Stimulated activated naive CD8-positive, alpha-beta T cell treated with anti-CD3 and anti-CD28 coated beads, Interleukin-15, Interleukin-2, amounts not matched to agents 100 ng/mL and 50 ng/mL, for 24 hours (primary cell): Measurements from ENCODE around the gene GALM.
"Not testable (repeated sequence)": the region's sequence is repeated elsewhere in the genome, so short reads cannot be mapped to it uniquely, and the experiment has no call there.

Experiments used
- H3K27ac Mint-ChIP-seq: one replicate; pipeline ENCODE4 v1.8.0; 2021; ENCODE audit warnings: mild to moderate bottlenecking, mixed read lengths
- H3K27me3 Mint-ChIP-seq: one replicate; pipeline ENCODE4 v1.8.0; 2021; ENCODE audit warnings: mixed read lengths
- H3K36me3 Mint-ChIP-seq: one replicate; pipeline ENCODE4 v1.8.0; 2021; ENCODE audit warnings: low read depth, mixed read lengths
- H3K4me1 Mint-ChIP-seq: one replicate; pipeline ENCODE4 v1.8.0; 2021; ENCODE audit warnings: low read depth, mixed read lengths
- H3K4me3 Mint-ChIP-seq: one replicate; pipeline ENCODE4 v1.8.0; 2021; ENCODE audit warnings: mild to moderate bottlenecking, mixed read lengths
- H3K9me3 Mint-ChIP-seq: one replicate; pipeline ENCODE4 v1.8.0; 2021; ENCODE audit warnings: mixed read lengths

The GALM gene

DNA sequence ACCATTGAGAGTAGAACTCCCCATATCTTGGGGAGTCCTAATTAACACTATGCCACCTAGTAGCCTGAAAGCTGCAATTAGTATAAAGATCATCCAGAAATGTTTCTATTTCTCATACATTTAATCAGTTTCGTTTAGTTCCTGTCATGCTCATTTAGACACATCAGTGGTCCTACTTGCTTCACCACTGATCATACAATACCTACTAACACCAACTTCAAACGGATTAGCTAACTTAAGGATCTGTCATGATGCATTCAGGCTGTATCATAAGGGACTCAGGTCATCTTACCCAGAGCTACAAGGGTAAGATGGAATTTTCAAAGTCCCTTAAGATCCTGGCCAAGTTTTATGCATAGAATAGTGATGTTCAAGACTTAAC lies 78.5 kb downstream of the GALM start:
- H3K4me3 Mint-ChIP-seq, result peak overlapping the region; percentile 5
- peaks cover 74% of the 10 kb centered on the region for H3K4me1 Mint-ChIP-seq
- H3K36me3 Mint-ChIP-seq, result peaks cover 84% of the 10 kb centered on the region
- H3K9me3 Mint-ChIP-seq, result no peaks in the 10 kb centered on the region
- no peaks in the 10 kb centered on the region for H3K27me3 Mint-ChIP-seq
- H3K27ac Mint-ChIP-seq, result peak overlapping the region; percentile 87

DNA sequence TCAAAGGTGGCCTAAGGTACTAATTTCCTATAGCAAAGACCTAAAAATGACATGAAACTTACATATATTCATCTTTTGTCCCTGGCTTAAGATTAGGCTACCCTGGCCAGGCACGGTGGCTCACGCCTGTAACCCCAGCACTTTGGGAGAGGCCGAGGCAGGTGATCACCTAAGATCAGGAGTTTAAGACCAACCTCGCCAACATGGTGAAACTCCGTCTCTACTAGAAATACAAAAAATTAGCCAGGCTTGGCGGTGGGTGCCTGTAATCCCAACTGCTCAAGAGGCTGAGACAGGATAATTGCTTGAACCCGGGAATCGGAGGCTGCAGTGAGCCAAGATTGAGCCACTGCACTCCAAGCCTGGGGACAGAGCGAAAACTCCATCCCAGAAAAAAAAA lies 79.4 kb downstream of the GALM start:
- H3K4me1 Mint-ChIP-seq, result peaks cover 80% of the 10 kb centered on the region
- peak overlapping the region; percentile 99 for H3K4me3 Mint-ChIP-seq
- peaks cover 88% of the 10 kb centered on the region for H3K36me3 Mint-ChIP-seq
- no peaks in the 10 kb centered on the region for H3K27me3 Mint-ChIP-seq
- H3K9me3 Mint-ChIP-seq, result no peaks in the 10 kb centered on the region
- peak overlapping the region; percentile 87 for H3K27ac Mint-ChIP-seq

DNA sequence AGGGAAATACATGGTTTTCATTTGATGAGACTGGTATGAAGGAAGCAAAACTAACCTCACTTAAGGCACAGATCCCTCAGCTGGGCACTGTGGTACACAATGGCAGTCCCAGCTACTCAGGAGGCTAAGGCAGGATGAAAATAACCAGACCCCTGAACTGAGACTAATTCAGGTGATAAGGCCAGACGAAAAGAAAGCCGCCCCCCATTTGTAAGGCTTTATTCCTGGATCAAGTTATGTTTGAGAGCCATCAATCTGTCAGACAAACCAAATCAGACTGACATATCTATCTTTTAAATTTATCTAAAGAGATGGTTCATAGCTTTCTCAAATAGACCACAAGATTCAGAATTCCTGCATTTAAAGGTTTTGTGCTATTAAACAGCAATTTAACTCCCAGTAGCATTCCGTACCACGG lies 81.1 kb downstream of the GALM start:
- Mint-ChIP-seq H3K36me3 (peaks cover 89% of the 10 kb centered on the region), H3K27ac (peak overlapping the region; percentile 87), H3K27me3 (peaks cover 3% of the 10 kb centered on the region), H3K4me1 (peaks cover 79% of the 10 kb centered on the region), H3K9me3 (no peaks in the 10 kb centered on the region), H3K4me3 (peak overlapping the region; percentile 99)

DNA sequence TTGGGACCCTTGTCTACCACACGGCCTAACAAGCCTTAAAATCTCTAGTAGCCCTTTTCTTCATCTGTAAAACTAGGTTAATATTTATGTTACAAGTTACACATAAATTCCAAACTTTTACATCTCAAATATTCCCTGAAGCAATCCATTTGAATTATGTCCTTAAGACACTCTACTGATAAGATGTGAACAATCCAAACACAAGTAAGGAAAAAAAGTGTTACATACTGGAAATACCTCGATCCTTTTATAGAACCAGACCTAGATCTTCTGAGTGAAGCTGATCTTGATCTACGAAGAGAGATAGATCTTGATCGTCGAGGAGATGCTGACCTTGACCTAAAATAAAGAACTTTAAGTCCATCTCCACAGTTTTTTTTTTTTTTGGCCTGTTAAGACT lies 81.9 kb downstream of the GALM start:
- H3K4me1 Mint-ChIP-seq, result peaks cover 81% of the 10 kb centered on the region
- H3K36me3 Mint-ChIP-seq, result peaks cover 82% of the 10 kb centered on the region
- H3K27ac Mint-ChIP-seq, result peak overlapping the region; percentile 87
- H3K9me3 Mint-ChIP-seq, result no peaks in the 10 kb centered on the region
- H3K27me3 Mint-ChIP-seq, result peaks cover 3% of the 10 kb centered on the region
- peak overlapping the region; percentile 99 for H3K4me3 Mint-ChIP-seq

DNA sequence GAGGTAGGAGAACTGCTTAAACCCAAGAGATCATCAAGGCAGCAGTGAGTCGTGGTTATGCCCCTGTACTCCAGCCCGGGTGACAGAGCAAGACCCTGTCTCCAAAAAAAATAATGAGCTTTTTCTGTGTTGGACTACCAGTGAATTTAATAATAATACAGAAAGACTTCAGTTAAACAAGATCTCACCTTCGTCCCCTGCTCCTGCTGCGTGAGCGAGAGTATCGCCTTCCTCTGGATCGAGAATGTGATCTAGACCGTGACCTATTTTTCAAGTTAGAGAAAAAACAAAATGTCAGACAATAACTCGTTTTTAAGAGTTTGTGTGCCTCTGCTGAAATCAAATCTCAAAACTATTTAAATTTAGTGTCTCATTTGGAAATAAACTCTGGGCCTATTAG lies 82.5 kb downstream of the GALM start:
- Mint-ChIP-seq H3K4me1 (peaks cover 80% of the 10 kb centered on the region), H3K27me3 (peaks cover 3% of the 10 kb centered on the region), H3K4me3 (peak overlapping the region; percentile 99), H3K27ac (peak overlapping the region; percentile 87), H3K36me3 (peaks cover 79% of the 10 kb centered on the region), H3K9me3 (no peaks in the 10 kb centered on the region)

DNA sequence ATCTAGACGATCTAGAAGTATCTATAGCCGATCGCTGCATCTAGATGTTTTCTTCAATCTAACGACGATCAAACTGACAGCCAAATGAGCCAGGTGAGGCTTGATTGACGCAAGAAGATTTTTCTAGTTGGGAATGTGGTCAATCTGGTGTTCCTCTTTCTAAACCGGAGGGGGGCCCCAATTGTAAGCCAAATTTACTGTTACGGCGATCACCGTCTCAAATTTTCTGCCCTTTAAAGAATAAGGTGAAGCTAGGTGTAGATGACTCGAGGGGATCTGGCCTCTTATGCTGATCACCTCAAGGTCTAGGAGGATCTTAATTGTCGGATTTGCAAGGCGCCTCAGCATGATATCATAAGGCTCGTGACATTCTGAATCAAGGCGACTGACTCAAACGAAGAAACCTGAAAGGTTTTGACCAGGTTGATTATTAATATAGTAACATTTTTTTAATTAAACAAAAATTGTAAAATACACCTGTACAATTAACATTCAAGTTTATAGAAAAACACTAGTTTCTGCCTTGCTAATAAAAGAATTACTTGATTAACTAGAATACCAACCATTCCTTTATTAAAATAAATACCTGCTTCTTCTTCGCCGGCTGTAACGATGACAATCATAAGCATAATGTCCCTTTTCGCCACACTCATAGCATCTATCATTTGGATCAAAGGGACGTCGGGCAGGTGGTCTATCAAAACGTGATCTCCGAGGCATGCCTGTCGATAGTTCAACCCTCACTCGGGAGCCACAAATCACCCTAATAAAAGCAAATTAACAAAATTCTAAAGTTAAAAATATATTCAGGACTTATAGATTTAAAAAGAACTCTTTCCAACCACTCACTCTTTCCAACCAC lies 83.3 kb downstream of the GALM start:
- peaks cover 71% of the 10 kb centered on the region for H3K36me3 Mint-ChIP-seq

DNA sequence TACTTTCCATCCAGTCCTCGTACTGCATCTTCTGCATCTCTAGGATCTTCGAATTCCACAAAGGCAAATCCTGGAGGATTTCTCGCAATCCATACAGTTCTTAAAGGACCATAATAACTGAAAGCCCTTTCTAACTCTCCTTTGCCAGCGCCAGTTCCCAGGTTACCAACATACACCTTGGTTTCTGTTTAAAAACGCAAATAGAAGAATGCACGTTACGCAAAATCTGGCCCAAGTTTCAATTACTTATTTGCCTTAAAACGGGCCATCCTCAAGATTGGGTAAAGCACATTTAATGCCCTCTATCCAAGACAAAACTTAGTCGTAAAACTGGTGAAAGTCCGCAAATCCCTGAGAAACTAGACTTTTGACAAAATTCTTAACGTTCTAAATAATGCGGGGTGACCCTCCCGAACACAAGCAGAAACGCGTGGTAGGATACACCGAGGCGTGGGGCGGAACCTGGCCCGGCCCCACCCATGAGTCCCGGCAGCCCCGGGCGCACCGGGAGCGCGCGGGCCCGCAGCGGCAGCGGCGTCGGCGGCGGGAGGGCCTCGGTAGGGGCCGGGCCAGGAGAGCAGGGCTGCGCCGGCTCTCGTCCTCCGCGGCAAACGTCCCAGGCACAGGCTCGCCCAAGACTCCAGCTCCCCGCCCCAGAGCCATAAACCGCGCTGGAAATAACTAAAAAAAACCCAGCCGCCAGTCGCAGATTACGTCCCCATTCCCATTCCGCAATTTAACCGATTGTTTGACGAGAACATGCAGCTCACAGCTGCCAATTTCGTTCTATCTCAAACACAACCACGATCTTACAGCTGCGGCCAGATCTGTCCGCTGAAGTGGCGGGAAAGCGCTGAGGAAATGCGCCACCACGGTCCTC lies 84.3 kb downstream of the GALM start:
- Mint-ChIP-seq H3K9me3 (no peaks in the 10 kb centered on the region), H3K27me3 (peaks cover 3% of the 10 kb centered on the region), H3K36me3 (peaks cover 60% of the 10 kb centered on the region), H3K4me3 (peak overlapping the region; percentile 99), H3K4me1 (peaks cover 66% of the 10 kb centered on the region), H3K27ac (peak overlapping the region; percentile 100)

More for the DNA sequence above, 83.3 kb downstream of the GALM start:
- peak overlapping the region; percentile 99 for H3K4me3 Mint-ChIP-seq
- peak overlapping the region; percentile 100 for H3K27ac Mint-ChIP-seq
- no peaks in the 10 kb centered on the region for H3K9me3 Mint-ChIP-seq
- H3K27me3 Mint-ChIP-seq, result peaks cover 3% of the 10 kb centered on the region
- peaks cover 77% of the 10 kb centered on the region for H3K4me1 Mint-ChIP-seq

DNA sequence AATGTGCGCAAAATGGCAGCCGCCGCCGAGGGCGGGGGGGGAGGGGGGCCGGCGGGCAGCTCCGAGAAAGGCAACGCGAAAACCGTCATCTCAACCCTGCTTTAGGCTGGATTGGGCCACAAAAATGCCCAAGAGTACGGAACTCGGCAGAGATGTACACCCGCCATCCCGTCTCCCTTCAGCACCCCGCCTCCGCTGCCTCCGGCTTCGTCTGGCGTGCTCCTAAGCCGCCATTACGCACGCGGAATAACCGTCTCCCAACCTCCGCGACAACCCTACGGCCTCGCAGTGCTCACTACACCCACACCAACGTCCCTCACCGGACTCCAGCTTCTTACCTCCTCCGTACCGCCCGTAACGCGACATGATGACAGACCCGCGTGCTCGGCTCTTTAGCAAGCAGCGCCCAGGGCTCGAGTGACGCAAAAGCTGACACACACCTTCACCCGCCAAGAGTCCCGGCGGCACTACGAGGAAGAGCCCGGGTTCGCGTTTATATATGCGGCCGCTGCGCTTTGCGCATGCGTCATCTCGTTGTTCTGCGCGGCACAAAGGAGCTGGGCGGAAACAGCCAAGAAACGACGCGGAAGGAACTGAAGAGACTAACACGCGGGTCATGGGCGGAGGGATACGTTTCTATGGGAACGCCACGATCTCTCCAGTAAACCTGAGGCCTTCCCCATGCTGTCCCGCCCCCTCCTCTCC lies 85.1 kb downstream of the GALM start, which contains the start of gene SRSF7:
Gene SRSF7, minus strand, starts transcription at position 471 of the 705 bp plus-strand sequence. Its CDS starts 105 bp downstream, at position 366.
- peak within 1 kb of the TSS; percentile 100 for H3K27ac Mint-ChIP-seq
- H3K36me3 Mint-ChIP-seq, result peaks cover 53% of the 10 kb centered on the region
- H3K4me1 Mint-ChIP-seq, result peaks cover 59% of the 10 kb centered on the region
- H3K4me3 Mint-ChIP-seq, result peak within 1 kb of the TSS; percentile 99
- H3K9me3 Mint-ChIP-seq, result no peaks in the 10 kb centered on the region
- H3K27me3 Mint-ChIP-seq, result peaks cover 3% of the 10 kb centered on the region

DNA sequence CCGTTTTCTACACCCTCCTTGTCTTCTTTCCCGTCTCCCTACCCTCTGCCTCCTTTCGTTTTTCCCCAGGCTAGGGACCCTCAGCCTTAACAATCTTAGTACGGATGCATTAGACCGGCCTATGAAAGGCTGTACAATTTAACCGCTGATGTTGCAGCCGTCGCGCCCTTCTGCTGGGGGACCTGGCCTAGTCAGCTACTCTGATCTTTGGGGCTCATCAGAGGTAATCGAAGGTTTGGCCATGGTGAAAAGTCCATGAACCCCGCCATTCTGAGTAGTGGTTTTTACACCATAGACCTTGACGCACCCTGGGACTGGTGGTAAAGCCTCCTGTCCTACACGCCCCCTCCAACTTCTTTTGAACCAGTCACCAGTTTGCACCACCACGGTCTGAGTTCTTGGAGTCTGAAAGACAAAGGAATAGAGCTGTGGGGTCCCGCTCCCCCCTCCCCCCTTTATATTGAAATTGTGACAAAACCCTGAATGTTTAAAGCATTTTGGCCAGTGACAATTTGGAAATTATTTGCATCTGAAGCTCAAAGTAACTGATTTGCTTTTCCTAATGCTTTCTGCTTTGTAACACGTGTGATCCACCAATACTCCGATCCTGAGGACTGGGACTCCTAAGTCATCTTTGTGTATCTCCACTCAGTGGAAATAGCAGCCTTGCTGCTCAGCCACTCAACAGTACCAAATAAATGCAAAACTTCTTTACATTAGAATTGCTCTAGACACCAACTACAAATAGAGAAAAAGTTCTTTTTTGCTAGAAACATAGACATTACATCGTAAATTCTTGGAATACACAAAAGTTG lies 85.9 kb downstream of the GALM start:
- H3K27ac Mint-ChIP-seq, result peak overlapping the region; percentile 100
- H3K4me1 Mint-ChIP-seq, result peaks cover 51% of the 10 kb centered on the region
- peak overlapping the region; percentile 99 for H3K4me3 Mint-ChIP-seq
- peaks cover 3% of the 10 kb centered on the region for H3K27me3 Mint-ChIP-seq
- H3K36me3 Mint-ChIP-seq, result peaks cover 45% of the 10 kb centered on the region
- no peaks in the 10 kb centered on the region for H3K9me3 Mint-ChIP-seq

DNA sequence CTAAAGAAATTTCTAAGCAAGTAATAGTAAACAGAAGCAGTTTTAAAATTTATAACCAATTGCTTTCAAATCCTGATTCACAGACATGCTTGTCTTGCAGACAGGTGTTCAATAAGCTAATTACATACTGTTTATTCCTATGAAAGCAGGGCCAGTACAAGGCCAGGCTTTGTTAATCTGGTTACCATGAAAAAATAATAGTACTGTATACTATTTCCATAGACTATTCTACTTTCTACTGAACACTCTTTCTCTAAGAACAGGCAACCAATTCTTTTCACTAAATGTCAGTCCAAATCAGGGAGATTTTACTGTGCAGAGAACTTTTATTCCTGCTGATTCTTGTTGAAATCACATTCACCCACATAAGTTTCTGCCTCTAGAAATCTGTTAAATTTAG lies 88.1 kb downstream of the GALM start:
- Mint-ChIP-seq H3K27ac (peak overlapping the region; percentile 72), H3K4me3 (peak overlapping the region; percentile 77), H3K4me1 (peaks cover 29% of the 10 kb centered on the region), H3K9me3 (no peaks in the 10 kb centered on the region), H3K27me3 (peaks cover 3% of the 10 kb centered on the region), H3K36me3 (peaks cover 22% of the 10 kb centered on the region)

DNA sequence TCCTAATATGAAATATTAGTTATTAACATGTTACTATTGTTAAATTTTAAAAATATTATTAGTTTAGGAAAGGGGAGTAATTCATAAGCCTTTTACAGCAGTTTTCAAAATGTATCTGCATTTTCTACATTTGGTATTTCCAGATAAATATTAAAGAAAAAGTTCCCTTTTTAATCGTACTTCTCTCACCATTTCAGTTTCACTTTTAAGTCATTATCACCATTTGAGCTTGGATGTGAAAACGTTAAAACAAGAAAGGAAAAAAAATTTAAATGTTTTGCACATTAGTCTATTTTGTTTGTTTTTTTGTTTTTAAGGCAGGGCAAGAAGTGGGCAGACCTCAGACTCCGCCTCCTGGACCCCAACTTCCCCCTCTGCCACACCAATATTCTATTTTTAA lies 88.6 kb downstream of the GALM start:
- H3K27me3 Mint-ChIP-seq, result peaks cover 3% of the 10 kb centered on the region
- H3K4me3 Mint-ChIP-seq, result peak overlapping the region; percentile 77
- H3K27ac Mint-ChIP-seq, result no peak overlapping the region

DNA sequence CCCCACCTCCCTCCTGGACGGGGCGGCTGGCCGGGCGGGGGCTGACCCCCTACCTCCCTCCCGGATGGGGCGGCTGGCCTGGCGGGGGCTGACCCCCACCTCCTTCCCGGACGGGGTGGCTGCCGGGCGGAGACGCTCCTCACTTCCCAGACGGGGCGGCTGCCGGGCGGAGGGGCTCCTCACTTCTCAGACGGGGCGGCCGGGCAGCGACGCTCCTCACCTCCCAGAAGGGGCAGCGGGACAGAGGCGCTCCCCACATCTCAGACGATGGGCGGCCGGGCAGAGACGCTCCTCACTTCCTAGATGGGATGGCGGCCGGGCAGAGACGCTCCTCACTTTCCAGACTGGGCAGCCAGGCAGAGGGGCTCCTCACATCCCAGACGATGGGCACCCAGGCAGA lies 90.0 kb downstream of the GALM start:
- H3K9me3 Mint-ChIP-seq, H3K27me3 Mint-ChIP-seq, H3K27ac Mint-ChIP-seq, H3K4me3 Mint-ChIP-seq, H3K36me3 Mint-ChIP-seq: not testable (repeated sequence)
- H3K4me1 Mint-ChIP-seq, result peaks cover 19% of the 10 kb centered on the region

More for the DNA sequence above, 88.6 kb downstream of the GALM start:
- H3K36me3 Mint-ChIP-seq, result peaks cover 18% of the 10 kb centered on the region
- no peaks in the 10 kb centered on the region for H3K9me3 Mint-ChIP-seq
- peaks cover 25% of the 10 kb centered on the region for H3K4me1 Mint-ChIP-seq

DNA sequence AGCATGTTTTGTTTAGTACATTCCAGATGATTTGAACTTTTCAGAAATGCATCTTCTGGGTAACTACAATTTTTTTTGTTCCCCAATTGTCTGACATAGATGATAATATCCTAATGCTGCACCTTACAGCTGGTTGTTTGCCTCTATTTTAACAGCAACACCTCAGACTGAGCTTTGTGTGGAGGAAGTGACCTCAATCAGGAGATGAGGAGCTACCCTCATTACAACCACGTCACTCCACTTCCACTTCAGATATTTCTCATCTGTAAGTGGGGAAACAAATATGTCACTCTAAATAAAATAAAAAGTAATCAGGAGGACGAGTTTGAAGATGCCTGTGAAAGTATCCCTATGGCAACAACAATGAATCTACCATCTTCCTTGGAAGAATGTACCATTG lies 97.3 kb downstream of the GALM start:
- H3K36me3 Mint-ChIP-seq, result no peaks in the 10 kb centered on the region
- H3K4me1 Mint-ChIP-seq, result no peaks in the 10 kb centered on the region
- H3K9me3 Mint-ChIP-seq, result no peaks in the 10 kb centered on the region
- H3K27ac Mint-ChIP-seq, result no peak overlapping the region
- no peaks in the 10 kb centered on the region for H3K27me3 Mint-ChIP-seq
- H3K4me3 Mint-ChIP-seq, result no peak overlapping the region

DNA sequence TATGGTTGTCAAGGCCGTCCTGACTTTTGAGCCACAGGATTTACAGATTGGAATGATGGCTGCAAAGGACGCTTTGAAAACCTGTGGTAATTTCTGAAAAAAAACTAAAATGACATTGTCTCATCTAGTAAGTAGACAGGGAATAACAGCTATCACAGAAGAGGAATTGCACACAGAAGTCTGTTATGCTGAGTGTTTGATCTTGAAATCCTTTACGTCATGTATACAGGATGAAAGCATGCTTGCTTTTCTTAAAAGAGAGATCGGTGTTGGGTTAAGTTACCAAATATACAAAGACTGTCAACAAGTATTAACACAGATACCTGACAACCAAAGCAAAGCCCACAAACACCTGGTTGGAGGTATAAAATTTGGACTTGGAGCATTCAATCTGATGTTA lies 97.8 kb downstream of the GALM start:
- H3K4me3 Mint-ChIP-seq, result no peak overlapping the region

More for the DNA sequence above, 97.8 kb downstream of the GALM start:
- Mint-ChIP-seq H3K36me3 (no peaks in the 10 kb centered on the region), H3K27me3 (no peaks in the 10 kb centered on the region), H3K9me3 (no peaks in the 10 kb centered on the region), H3K4me1 (no peaks in the 10 kb centered on the region), H3K27ac (no peak overlapping the region)
